ENCODE data around the gene KLHL35.

DNA sequence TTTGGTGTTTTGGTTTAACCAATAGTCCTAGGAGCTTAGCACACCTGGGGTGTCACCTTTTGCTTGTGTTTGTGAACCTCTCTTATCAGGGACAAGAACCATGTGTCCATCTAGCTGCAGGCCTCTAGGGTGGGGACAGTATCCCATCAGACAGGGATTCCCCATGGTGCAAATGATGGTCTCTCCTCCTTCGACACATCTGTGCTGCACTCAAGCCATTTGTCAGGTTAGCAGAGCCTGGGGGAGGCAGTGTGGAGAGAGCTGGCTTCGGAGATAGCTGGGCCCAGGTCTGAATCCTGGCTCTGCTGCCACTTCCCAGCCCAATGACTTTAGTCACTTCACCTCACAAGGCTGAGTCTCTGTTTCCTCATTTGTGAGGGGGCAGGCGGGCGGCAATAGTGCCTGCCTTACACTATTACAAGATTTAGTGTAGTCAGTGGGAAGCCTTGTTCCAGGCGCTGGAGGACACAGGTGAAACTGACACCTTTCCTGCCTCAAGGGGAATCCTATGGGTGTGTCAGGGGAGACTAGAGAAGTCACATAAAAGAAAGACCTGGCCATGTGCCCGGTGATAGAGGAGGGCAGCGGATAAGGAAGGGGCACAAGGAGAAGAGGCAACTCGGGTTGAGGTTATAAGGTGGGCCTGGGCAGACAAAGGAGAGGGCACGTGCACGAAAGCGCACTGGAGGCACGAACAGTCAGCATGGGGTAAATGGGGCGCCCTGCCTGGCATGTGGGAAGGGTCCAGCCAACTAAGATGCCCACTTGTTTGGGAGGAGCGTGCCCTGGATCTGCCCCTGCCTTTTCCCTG lies 12.6 kb downstream of the KLHL35 start:
- no peak for TF ChIP-seq CTCF (IDR thresholded peaks at IDR 0.05; ENCODE audit: insufficient read depth, low read length, poor library complexity, severe bottlenecking)
- no peak for TF ChIP-seq EZH2phosphoT487 (conservative IDR thresholded peaks at IDR 0.05; ENCODE audit: low read length)

All from SU-DHL-6 (cell line).